HuH-7 (cell line): Measurements from ENCODE around the gene PKDCC.

Experiments
- DNase-seq: peaks from one replicate; pipeline ENCODE4 v3.0.0; 2011; ENCODE audit warnings: low spot score

Gene PKDCC

GRCh38 chr2:42047488-42048298, at the start of gene PKDCC:
Gene PKDCC, plus strand, starts transcription at chr2:42048021. Its CDS starts 179 bp downstream, at chr2:42048200.
- DNase-seq = peak; percentile 70

GRCh38 chr2:41998186-41999127, 49.4 kb upstream of the PKDCC start:
- DNase-seq = no peak

- DNase-seq = no peak
Measured at GRCh38 chr2:41999128-41999480, 48.7 kb upstream of the PKDCC start.

- no peak for DNase-seq
Measured at GRCh38 chr2:41999592-42000281, 48.1 kb upstream of the PKDCC start.

GRCh38 chr2:42001711-42002201, 46.1 kb upstream of the PKDCC start:
- DNase-seq = no peak

GRCh38 chr2:42007551-42007950, 40.3 kb upstream of the PKDCC start:
- no peak for DNase-seq

GRCh38 chr2:42008241-42008921, 39.4 kb upstream of the PKDCC start:
- no peak for DNase-seq

GRCh38 chr2:42009657-42010580, 37.9 kb upstream of the PKDCC start:
- DNase-seq = no peak

GRCh38 chr2:42010743-42011298, 37.0 kb upstream of the PKDCC start:
- DNase-seq = no peak

- DNase-seq = no peak
Measured at GRCh38 chr2:42012137-42012536, 35.7 kb upstream of the PKDCC start.

GRCh38 chr2:42012651-42013050, 35.2 kb upstream of the PKDCC start:
- DNase-seq = no peak

- no peak for DNase-seq
Measured at GRCh38 chr2:42013409-42013808, 34.4 kb upstream of the PKDCC start.

- DNase-seq = no peak
Measured at GRCh38 chr2:42021464-42021863, 26.4 kb upstream of the PKDCC start.

GRCh38 chr2:42025151-42025582, 22.7 kb upstream of the PKDCC start:
- no peak for DNase-seq

GRCh38 chr2:42026272-42026671, 21.5 kb upstream of the PKDCC start:
- no peak for DNase-seq

GRCh38 chr2:42028571-42029148, 19.2 kb upstream of the PKDCC start:
- no peak for DNase-seq

GRCh38 chr2:42029171-42029570, 18.6 kb upstream of the PKDCC start:
- DNase-seq = no peak

GRCh38 chr2:42029639-42030199, 18.1 kb upstream of the PKDCC start:
- DNase-seq = no peak

- DNase-seq = no peak
Measured at GRCh38 chr2:42030200-42030759, 17.5 kb upstream of the PKDCC start.
